Activated CD4-positive, alpha-beta memory T cell treated with anti-CD3 and anti-CD28 coated beads, Interleukin-2, amount 10 ng/mL, durations not matched to agents 7 days and 5 days (primary cell): Measurements from ENCODE around the gene STN1. TPM values are rescaled to one million over a fixed set of nuclear protein-coding genes. Genes with fewer than 3 reads are reported as not detected.
A peak's percentile ranks its signal among the peaks of the same experiment; 100 is the strongest.
"Not testable (repeated sequence)": the region's sequence is repeated elsewhere in the genome, so short reads cannot be mapped to it uniquely, and the experiment has no call there.

Experiments
- CTCF ChIA-PET: fragments of 350-600 bp; sonication (Branson Sonifier 250); formaldehyde crosslinking; loops from one replicate; lab custom pipeline; 2021; ENCODE audit warnings: antibody characterized with exemption, inconsistent platforms; lab: Charles Lee
- POLR2A ChIA-PET: fragments of 350-600 bp; sonication (Branson Sonifier 250); formaldehyde crosslinking; loops from one replicate; lab custom pipeline; 2021; ENCODE audit warnings: antibody characterized with exemption; lab: Charles Lee
- DNase-seq: peaks from one replicate; pipeline ENCODE4 v3.0.0-alpha.2; 2020
- H3K27ac Mint-ChIP-seq: one replicate; pipeline ENCODE4 v1.8.0; 2021; ENCODE audit warnings: mild to moderate bottlenecking, mixed read lengths
- H3K27me3 Mint-ChIP-seq: one replicate; pipeline ENCODE4 v1.8.0; 2021; ENCODE audit warnings: mixed read lengths
- H3K36me3 Mint-ChIP-seq: one replicate; pipeline ENCODE4 v1.8.0; 2021; ENCODE audit warnings: low read depth, mixed read lengths
- H3K4me1 Mint-ChIP-seq: one replicate; pipeline ENCODE4 v1.8.0; 2021; ENCODE audit warnings: mixed read lengths
- H3K4me3 Mint-ChIP-seq: one replicate; pipeline ENCODE4 v1.8.0; 2021; ENCODE audit warnings: mild to moderate bottlenecking, mixed read lengths
- H3K9me3 Mint-ChIP-seq: one replicate; pipeline ENCODE4 v1.8.0; 2021; ENCODE audit warnings: mixed read lengths
- total RNA-seq, 2 experiments: library from RNA; stranded (reverse); gene quantifications; one replicate each; pipeline ENCODE4 v1.2.3, GENCODE V29; 2021

STN1 gene
- total RNA-seq, 2 experiments from 2014 or later: 55.1 to 56.8 TPM

DNA sequence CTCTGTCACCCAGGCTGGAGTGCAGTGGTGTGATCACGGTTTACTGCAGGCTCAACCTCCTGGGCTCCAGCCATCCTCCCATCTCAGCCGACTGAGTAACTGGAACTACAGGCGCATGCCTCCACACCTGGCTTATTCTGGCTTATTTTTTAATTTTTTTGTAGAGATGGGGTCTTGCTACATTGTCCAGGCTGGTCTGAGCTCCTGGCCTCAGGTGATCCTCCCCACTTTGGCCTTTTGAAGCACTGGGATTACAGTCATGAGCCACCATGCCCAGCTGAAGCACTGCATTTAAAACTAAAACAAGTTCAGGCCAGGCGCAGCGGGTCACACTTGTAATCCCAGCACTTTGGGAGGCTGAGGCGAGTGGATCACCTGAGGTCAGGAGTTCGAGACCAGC is 70.6 kb downstream of the STN1 start:
- Mint-ChIP-seq H3K4me3 (no peak overlapping the region), H3K27me3 (peaks cover 35% of the 10 kb centered on the region), H3K4me1 (peaks cover 46% of the 10 kb centered on the region), H3K36me3 (no peaks in the 10 kb centered on the region), H3K9me3 (no peaks in the 10 kb centered on the region), H3K27ac (no peak overlapping the region)
- DNase-seq: no peak
- POLR2A ChIA-PET: interaction anchor here (0.8 to 2.3 kb wide), 8 partner anchors 12 to 274 kb away, joined by 3 to 6 read pairs (median 4); no protein-coding TSS in a partner anchor
- CTCF ChIA-PET: interaction anchor here (0.6 to 3.7 kb wide), 16 partner anchors 9 to 419 kb away, joined by 3 to 36 read pairs (median 4); no protein-coding TSS in a partner anchor

DNA sequence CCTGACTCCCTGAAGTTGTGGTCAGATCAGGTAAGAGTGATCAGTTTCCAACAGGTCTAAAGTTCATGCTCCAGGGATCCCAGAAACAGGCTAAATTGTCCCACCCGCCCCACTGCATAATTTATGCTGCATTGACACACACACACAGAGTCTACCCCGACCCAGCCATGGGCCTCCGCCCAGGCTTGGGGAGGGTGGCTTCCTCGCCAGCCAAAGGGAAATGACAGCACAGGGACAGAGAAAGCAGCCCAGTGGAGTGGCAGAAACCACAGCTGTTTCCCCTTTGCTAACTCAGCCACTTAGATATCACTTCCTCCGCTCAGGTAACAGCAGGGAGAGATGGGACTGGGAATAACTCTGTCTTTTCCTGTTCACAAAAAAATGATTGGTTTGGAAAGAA is 72.0 kb downstream of the STN1 start:
- H3K4me1 Mint-ChIP-seq: peaks cover 46% of the 10 kb centered on the region
- no peaks in the 10 kb centered on the region for H3K9me3 Mint-ChIP-seq
- H3K36me3 Mint-ChIP-seq: no peaks in the 10 kb centered on the region
- H3K27me3 Mint-ChIP-seq: peaks cover 25% of the 10 kb centered on the region
- peak; percentile 76 for DNase-seq
- CTCF ChIA-PET: interaction anchor here (0.6 to 3.7 kb wide), 9 partner anchors 9 to 159 kb away, joined by 3 to 36 read pairs (median 4); partner anchors contain the start of gene SH3PXD2A
- POLR2A ChIA-PET: interaction anchor here (1.0 to 2.3 kb wide), 6 partner anchors 9 to 98 kb away, joined by 3 to 6 read pairs (median 4); no protein-coding TSS in a partner anchor
- peak overlapping the region; percentile 85 for H3K27ac Mint-ChIP-seq
- peak overlapping the region; percentile 18 for H3K4me3 Mint-ChIP-seq

DNA sequence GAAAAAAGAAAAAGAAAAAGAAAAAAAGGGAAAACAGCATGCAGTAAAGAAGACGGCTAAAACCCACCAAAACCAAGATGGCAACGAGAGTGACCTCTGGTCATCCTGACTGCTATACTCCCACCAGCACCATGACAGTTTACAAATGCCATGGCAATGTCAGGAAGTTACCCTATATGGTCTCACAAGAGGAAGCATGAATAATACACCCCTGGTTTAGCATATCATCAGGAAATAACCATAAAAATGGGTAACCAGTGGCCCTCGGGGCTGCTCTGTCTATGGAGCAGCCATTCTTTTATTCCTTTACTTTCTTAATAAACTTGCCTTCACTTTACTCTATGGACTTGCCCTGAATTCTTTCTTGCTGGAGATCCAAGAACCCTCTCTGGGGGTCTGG is 72.6 kb downstream of the STN1 start:
- H3K9me3 Mint-ChIP-seq, H3K36me3 Mint-ChIP-seq, H3K4me3 Mint-ChIP-seq, DNase-seq: not testable (repeated sequence)
- Mint-ChIP-seq H3K27me3 (peaks cover 18% of the 10 kb centered on the region), H3K4me1 (peaks cover 47% of the 10 kb centered on the region), H3K27ac (peak overlapping the region; percentile 85)
- ChIA-PET CTCF (interaction anchor here (1.0 to 3.7 kb wide), 3 partner anchors 10 to 133 kb away, joined by 3 to 36 read pairs (median 3); partner anchors contain the start of gene SH3PXD2A), POLR2A (interaction anchor here (1.3 kb wide), 1 partner anchor 9 kb away, joined by 6 read pairs; no protein-coding TSS in a partner anchor)

DNA sequence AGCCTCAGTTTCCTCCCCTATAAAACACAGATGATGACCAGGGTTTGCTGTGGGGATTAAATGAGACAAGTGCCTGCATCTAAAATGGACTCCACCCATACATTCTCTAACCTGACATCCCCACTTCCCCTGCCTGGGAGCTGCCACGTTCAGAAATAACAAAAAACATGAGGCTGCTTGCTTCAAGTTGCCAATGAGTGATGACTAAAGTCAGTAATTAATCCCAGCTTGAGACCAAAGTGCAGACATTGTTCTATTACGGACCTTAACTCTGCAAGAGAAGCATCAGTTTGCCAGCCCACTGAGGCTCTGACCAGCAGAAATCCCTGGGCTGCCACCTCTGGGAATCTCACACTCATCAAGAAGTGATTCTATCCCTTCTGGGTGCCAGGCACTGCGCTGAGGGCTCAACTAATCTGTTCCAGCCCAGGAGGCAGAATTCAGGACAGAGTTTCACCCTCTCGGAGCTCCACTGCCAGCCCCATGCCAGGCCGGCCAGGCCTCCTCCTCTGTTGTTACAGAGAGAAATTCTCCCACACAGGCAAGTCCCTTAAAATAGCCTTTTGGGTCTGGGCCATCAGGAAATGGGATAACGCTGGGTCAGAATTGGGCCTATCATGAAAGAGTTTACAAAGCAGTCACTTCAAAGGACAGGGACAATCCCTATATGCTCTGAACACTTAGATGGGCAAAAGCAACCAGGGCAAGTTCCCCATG is 74.0 kb downstream of the STN1 start:
- Mint-ChIP-seq H3K27me3 (peaks cover 8% of the 10 kb centered on the region), H3K27ac (no peak overlapping the region), H3K4me1 (peaks cover 46% of the 10 kb centered on the region), H3K4me3 (no peak overlapping the region), H3K9me3 (no peaks in the 10 kb centered on the region), H3K36me3 (no peaks in the 10 kb centered on the region)
- POLR2A ChIA-PET: interaction anchor here (0.6 to 1.3 kb wide), 2 partner anchors 14 to 83 kb away, joined by 3 read pairs; no protein-coding TSS in a partner anchor
- CTCF ChIA-PET: no interaction called here
- DNase-seq: no peak

DNA sequence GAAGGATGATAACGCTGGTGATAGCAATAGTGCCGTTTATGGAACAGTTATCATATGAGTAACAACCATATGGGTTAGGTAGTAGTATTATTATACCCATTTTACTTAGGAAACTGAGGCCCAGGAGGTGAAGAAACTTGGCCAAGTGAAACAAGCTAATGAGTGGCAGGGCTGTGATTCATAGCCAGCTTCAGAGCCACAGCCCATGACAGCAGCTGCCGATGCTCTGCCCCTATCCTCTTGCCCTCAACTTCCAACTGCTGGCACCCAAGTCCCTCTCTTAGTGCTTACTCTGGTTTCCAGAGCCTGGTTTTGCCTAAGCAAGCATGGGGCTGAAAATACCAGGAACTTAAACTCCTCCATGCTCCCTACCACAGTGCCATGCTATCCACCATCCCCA is 74.9 kb downstream of the STN1 start:
- H3K4me1 Mint-ChIP-seq: peaks cover 41% of the 10 kb centered on the region
- H3K27ac Mint-ChIP-seq: no peak overlapping the region
- ChIA-PET CTCF (interaction anchor here (0.6 kb wide), 2 partner anchors 85 to 98 kb away, joined by 3 to 6 read pairs; no protein-coding TSS in a partner anchor), POLR2A (interaction anchor here (1.3 kb wide), 1 partner anchor 82 kb away, joined by 3 read pairs; no protein-coding TSS in a partner anchor)
- no peaks in the 10 kb centered on the region for H3K36me3 Mint-ChIP-seq
- peaks cover 4% of the 10 kb centered on the region for H3K27me3 Mint-ChIP-seq
- no peak overlapping the region for H3K4me3 Mint-ChIP-seq
- no peaks in the 10 kb centered on the region for H3K9me3 Mint-ChIP-seq
- DNase-seq: no peak

DNA sequence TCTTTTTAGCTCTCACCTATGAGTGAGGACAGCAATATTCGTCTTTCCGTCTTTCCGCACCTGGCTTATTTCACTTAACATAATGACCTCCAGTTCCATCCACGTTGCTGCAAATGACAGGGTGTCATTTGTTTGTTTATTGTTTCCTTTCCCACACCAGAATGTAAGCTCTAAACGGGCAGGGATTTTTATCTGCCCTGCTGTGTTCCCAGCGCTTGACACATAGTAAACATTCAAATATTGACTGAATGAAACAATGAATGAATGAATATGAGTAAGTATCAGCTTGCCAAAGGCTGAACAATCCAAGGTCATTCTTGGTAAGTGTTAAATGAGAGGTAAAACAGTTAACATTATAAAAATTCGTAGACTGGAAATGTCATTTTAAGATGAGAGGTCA is 75.4 kb downstream of the STN1 start:
- Mint-ChIP-seq H3K27ac (no peak overlapping the region), H3K27me3 (peaks cover 4% of the 10 kb centered on the region), H3K4me1 (peaks cover 37% of the 10 kb centered on the region), H3K36me3 (no peaks in the 10 kb centered on the region), H3K4me3 (no peak overlapping the region), H3K9me3 (no peaks in the 10 kb centered on the region)
- CTCF ChIA-PET: interaction anchor here (0.6 kb wide), 2 partner anchors 98 to 156 kb away, joined by 3 to 6 read pairs; no protein-coding TSS in a partner anchor
- DNase-seq: no peak
- POLR2A ChIA-PET: interaction anchor here (1.3 kb wide), 1 partner anchor 82 kb away, joined by 3 read pairs; no protein-coding TSS in a partner anchor

DNA sequence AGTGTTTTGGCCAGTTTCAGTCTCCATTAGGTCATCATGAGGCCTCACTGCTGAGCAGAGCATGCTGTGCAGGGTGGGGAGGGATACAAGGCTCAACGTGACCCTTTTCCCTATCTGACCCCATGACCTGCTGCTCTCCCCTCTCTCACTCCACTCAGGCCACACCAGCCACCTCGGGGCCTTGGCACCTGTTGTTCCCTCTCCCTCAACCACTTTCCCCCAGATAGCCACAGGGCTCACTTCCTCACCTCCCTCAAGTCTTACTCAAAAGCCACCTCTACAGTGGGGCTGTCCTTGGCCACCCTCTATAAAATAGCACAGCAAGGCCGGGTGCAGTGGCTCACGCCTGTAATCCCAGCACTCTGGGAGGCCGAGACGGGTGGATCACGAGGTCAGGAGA is 76.5 kb downstream of the STN1 start:
- CTCF ChIA-PET: no interaction called here
- POLR2A ChIA-PET: no interaction called here
- H3K4me1 Mint-ChIP-seq: peaks cover 32% of the 10 kb centered on the region
- no peak overlapping the region for H3K4me3 Mint-ChIP-seq
- H3K27me3 Mint-ChIP-seq: peaks cover 4% of the 10 kb centered on the region
- H3K36me3 Mint-ChIP-seq: no peaks in the 10 kb centered on the region
- no peaks in the 10 kb centered on the region for H3K9me3 Mint-ChIP-seq
- H3K27ac Mint-ChIP-seq: no peak overlapping the region
- DNase-seq: no peak

DNA sequence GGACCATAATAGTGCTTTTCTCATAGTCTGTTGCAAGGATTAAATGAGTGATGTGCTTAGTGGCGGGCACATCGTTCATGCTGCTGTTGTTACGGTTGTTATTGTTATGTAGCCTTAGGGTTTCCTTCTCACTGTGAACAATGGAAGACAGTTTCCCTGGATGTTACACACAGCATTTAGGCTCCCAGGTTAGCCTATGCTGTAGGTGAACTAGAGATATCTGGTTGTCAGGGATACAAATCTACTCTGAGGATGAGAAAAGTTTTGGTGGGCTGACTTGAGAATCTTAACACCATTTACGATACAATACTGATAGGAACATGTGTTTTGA is 77.3 kb downstream of the STN1 start:
- Mint-ChIP-seq H3K4me1 (peaks cover 23% of the 10 kb centered on the region), H3K27me3 (peaks cover 4% of the 10 kb centered on the region), H3K27ac (no peak overlapping the region), H3K4me3 (no peak overlapping the region), H3K36me3 (no peaks in the 10 kb centered on the region), H3K9me3 (no peaks in the 10 kb centered on the region)
- CTCF ChIA-PET: interaction anchor here (0.6 kb wide), 1 partner anchor 58 kb away, joined by 6 read pairs; no protein-coding TSS in a partner anchor
- POLR2A ChIA-PET: no interaction called here
- no peak for DNase-seq

DNA sequence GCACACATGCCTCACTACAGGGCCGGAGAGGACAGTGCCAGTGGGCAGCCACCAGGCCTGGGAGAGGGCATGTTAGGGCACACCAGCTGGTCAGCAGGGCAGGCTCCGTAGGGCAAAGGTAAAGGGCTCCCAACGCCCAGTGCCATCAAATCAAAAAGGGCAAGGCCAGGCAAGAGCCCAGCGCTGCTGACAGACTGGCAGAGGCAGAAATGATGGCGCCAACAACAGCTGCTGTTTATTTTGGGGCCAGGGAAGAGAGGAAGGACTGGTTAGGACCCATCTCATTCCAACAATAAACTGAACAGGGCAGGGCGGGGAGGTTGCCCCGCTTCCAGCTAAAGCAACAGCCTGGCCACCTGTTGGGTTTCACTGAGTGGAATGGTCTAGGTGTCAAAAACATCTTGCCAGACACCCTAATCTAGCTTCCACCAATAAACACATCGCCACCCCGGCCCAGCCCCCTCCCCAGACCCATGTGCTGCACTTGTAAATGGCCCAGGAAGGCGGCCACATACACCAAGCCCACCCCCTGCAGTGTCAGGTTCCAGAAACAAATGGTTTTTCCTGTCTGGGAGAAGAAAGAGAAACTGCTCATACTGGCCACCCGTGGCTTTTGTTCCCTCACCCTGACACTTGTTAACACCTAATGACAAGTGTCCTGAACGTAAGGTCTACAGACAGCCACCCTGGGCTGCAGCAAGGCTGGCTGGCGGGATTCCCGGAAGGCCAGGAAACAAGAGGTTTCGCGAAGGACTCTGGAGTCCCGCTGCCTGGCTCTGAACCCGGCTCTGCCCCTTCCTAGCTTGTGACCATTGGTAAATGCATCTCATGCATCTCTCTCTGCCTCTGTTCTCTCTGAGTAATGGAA is 77.9 kb downstream of the STN1 start:
- POLR2A ChIA-PET: interaction anchor here (0.7 kb wide), 1 partner anchor 23 kb away, joined by 3 read pairs; no protein-coding TSS in a partner anchor
- CTCF ChIA-PET: interaction anchor here (0.6 kb wide), 2 partner anchors 8 to 57 kb away, joined by 4 to 6 read pairs; no protein-coding TSS in a partner anchor
- no peak overlapping the region for H3K27ac Mint-ChIP-seq
- no peaks in the 10 kb centered on the region for H3K36me3 Mint-ChIP-seq
- H3K4me1 Mint-ChIP-seq: peaks cover 18% of the 10 kb centered on the region
- no peaks in the 10 kb centered on the region for H3K9me3 Mint-ChIP-seq
- peaks cover 4% of the 10 kb centered on the region for H3K27me3 Mint-ChIP-seq
- DNase-seq: no peak
- no peak overlapping the region for H3K4me3 Mint-ChIP-seq

DNA sequence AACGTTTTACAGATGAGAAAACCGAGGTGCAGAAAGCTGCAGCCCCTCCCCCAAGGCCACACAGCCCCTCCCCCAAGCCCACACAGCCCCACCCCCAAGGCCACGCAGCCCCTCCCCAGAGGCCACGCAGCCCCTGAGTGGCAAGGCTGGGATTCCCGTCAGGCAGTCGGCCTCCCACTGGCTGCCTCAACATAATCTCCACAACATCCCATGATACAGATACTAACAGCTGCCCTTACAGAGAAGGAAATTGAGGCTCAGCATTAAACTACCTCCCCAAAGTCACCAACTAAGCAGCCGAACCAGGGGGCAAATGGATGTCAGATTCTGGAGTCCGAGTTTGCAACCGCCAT is 78.5 kb downstream of the STN1 start:
- POLR2A ChIA-PET: interaction anchor here (0.7 kb wide), 1 partner anchor 23 kb away, joined by 3 read pairs; no protein-coding TSS in a partner anchor
- Mint-ChIP-seq H3K36me3 (no peaks in the 10 kb centered on the region), H3K27me3 (peaks cover 4% of the 10 kb centered on the region), H3K4me1 (peaks cover 13% of the 10 kb centered on the region), H3K9me3 (no peaks in the 10 kb centered on the region), H3K27ac (no peak overlapping the region), H3K4me3 (no peak overlapping the region)
- no peak for DNase-seq
- CTCF ChIA-PET: interaction anchor here (0.6 kb wide), 1 partner anchor 9 kb away, joined by 4 read pairs; no protein-coding TSS in a partner anchor

DNA sequence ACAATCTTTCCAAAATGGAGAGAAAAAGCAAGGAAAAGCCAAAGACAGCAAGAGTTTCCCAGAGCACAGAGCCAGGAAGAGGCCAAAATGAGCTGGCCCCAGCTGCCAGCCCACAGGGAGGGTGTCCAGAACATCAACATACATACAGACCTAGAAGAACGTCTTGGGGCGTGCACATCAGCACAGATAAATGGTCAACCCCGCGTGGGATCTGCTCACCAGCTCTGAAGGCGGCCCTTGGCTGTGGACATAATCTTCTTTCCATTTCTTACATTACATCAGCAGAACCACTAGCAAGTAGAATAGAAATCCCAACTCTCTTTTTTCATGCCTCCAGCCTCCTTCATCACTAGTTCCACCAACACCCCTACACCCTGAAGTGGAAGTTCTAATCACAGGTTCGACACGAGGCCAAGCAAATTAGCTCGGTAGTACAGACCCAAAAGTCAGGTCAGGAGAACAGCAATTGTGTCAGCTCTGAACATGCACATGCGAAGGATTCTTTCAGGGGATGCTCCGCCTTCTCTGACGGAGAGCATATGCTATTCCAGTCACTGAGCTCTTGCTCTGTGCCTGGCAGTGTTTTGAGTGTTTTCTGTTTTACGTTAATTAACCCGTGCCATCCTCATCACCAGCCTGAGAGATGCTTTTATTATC is 79.0 kb downstream of the STN1 start:
- H3K27ac Mint-ChIP-seq: no peak overlapping the region
- H3K9me3 Mint-ChIP-seq: no peaks in the 10 kb centered on the region
- ChIA-PET POLR2A (no interaction called here), CTCF (interaction anchor here (0.6 to 1.1 kb wide), 3 partner anchors 9 to 126 kb away, joined by 3 to 4 read pairs (median 3); no protein-coding TSS in a partner anchor)
- no peak for DNase-seq
- H3K27me3 Mint-ChIP-seq: peaks cover 4% of the 10 kb centered on the region
- peaks cover 9% of the 10 kb centered on the region for H3K4me1 Mint-ChIP-seq
- H3K4me3 Mint-ChIP-seq: no peak overlapping the region
- H3K36me3 Mint-ChIP-seq: no peaks in the 10 kb centered on the region

DNA sequence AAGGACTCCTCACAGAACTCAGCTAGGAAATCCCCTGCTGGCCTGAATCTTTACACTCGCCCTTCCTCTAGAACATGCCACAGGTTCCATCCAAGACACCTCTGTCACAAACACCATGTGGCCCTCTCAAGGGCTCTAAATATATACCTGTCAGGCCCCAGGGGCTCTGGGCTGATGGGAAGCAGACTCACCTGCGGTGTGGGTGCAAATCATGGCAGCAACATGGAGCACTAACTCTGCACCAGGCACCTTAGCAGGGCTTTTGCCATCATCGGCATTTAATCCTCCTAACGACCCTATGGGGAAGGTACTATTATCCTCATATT is 80.0 kb downstream of the STN1 start:
- ChIA-PET CTCF (interaction anchor here (1.1 kb wide), 2 partner anchors 10 to 125 kb away, joined by 3 read pairs; no protein-coding TSS in a partner anchor), POLR2A (no interaction called here)
- no peak overlapping the region for H3K27ac Mint-ChIP-seq
- H3K4me1 Mint-ChIP-seq: peaks cover 3% of the 10 kb centered on the region
- no peak for DNase-seq
- H3K36me3 Mint-ChIP-seq: no peaks in the 10 kb centered on the region
- no peaks in the 10 kb centered on the region for H3K9me3 Mint-ChIP-seq
- peaks cover 4% of the 10 kb centered on the region for H3K27me3 Mint-ChIP-seq
- no peak overlapping the region for H3K4me3 Mint-ChIP-seq
